Gastroesophageal sphincter (tissue), 4 donors: ENCODE measurements around the gene MPP2. TPM values are rescaled to one million over a fixed set of nuclear protein-coding genes. Genes with fewer than 3 reads are reported as not detected.
"Not testable (repeated sequence)": the region's sequence is repeated elsewhere in the genome, so short reads cannot be mapped to it uniquely, and the experiment has no call there.

Experiments
- ATAC-seq: fragments of 150-250 bp; one replicate; pipeline ENCODE4 v1.9.1; 2016; ENCODE audit warnings: mild to moderate bottlenecking, moderate library complexity
- H3K27ac ChIP-seq, 4 donors: fragments of 200-600 bp; sonication (generic) in 3 of 4; 1 replicate in 3 of 4; 2 replicates in 1 of 4; pipeline ENCODE4 v1.5.1; 2016 to 2019
- H3K27me3 ChIP-seq: fragments of 200-600 bp; sonication (generic); one replicate; pipeline ENCODE4 v1.5.1; 2019
- H3K36me3 ChIP-seq, 2 donors: fragments of 200-600 bp; sonication (generic); one replicate each; pipeline ENCODE4 v1.5.1; 2019; ENCODE audit warnings: control low read depth in 1 of 2
- H3K4me1 ChIP-seq, 3 donors: fragments of 200-600 bp; sonication (generic); 1 replicate in 2 of 3; 2 replicates in 1 of 3; pipeline ENCODE4 v1.5.1; 2016 to 2019; ENCODE audit warnings: control low read depth in 2 of 3
- H3K4me3 ChIP-seq, 2 donors: fragments of 200-600 bp; sonication (generic); one replicate each; pipeline ENCODE4 v1.5.1; 2019; ENCODE audit warnings: mild to moderate bottlenecking in 1 of 2, moderate library complexity in 1 of 2
- H3K9me3 ChIP-seq, 3 donors: fragments of 200-600 bp; sonication (generic); one replicate each; pipeline ENCODE4 v1.5.1; 2017 to 2019; ENCODE audit warnings: control low read depth in 2 of 3
- CTCF ChIP-seq, 4 experiments: fragments of 200-600 bp in 2 of 4; fragments of 450-650 bp in 2 of 4; sonication (generic) in 1 of 4; IDR thresholded peaks; one replicate each; pipeline ENCODE4 v1.5.1; 2017 to 2019; ENCODE audit warnings: antibody characterized with exemption in 4 of 4, mild to moderate bottlenecking in 2 of 4, moderate library complexity in 2 of 4
- EP300 ChIP-seq: sonication (generic); formaldehyde crosslinking; IDR thresholded peaks from one replicate; pipeline ENCODE4 v1.6.1; 2017; ENCODE audit warnings: antibody characterized with exemption, mild to moderate bottlenecking
- POLR2A ChIP-seq, 2 donors: fragments of 450-650 bp; IDR thresholded peaks; one replicate each; pipeline ENCODE4 v1.6.1; 2017; ENCODE audit warnings: antibody characterized with exemption in 2 of 2, mild to moderate bottlenecking in 2 of 2, moderate library complexity in 1 of 2
- POLR2AphosphoS5 ChIP-seq: sonication (generic); formaldehyde crosslinking; IDR thresholded peaks from one replicate; pipeline ENCODE4 v1.6.1; 2017; ENCODE audit warnings: antibody characterized with exemption
- WGBS, 2 donors: methylation state at CpG; one replicate each; pipeline ENCODE4 v1.1.5; 2018; ENCODE audit warnings: low coverage in 1 of 2; 5-methylcytosine and 5-hydroxymethylcytosine counted together
- total RNA-seq, 4 donors: library from RNA; depleted of rRNA; stranded (reverse); fragments of >200 nt; gene quantifications; one replicate each; pipeline ENCODE4 v1.1.0, GENCODE V29; 2016

MPP2 gene
- total RNA-seq, 4 donors from 2014 or later: 6.3 to 20.9 (median 15.1) TPM

DNA sequence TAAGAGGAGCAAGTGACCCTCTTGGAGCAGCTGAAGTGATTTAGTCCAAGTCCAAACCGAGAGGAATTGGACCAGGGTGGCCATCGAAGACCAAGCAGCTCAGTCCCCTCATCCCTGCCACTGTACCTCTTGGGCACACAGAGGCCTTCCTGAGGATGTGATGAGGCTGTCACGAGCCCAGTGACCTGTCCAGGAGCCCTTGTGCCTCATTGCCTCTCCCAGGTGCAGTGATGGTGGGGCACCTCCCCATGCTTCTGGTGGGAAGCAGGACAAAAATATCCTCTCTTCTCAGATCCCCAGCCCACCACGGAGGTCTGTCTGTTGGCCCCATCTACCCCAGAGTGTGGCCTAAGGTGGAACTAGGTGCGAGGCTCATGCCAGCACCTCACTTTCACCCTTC lies 63.1 kb downstream of the MPP2 start:
- Histone ChIP-seq H3K4me3 (no peak overlapping the region), H3K27ac (no peak overlapping the region), H3K4me1 (peaks cover 0 to 37% (median 4%) of the 10 kb centered on the region in 3 donors), H3K9me3 (no peaks in the 10 kb centered on the region), H3K27me3 (no peaks in the 10 kb centered on the region), H3K36me3 (no peaks in the 10 kb centered on the region)
- WGBS, 2 donors: no CpG with 5 or more reads among the region's 5 CpGs
- TF ChIP-seq EP300 (no peak), POLR2A (IDR thresholded peaks at IDR 0.05) (no peak), POLR2AphosphoS5 (no peak), CTCF (IDR thresholded peaks at IDR 0.05) (no peak)
- no peak for ATAC-seq

- no peaks in the 10 kb centered on the region for H3K27me3 ChIP-seq
- TF ChIP-seq POLR2A (IDR thresholded peaks at IDR 0.05) (no peak), CTCF (IDR thresholded peaks at IDR 0.05) (no peak), EP300 (no peak), POLR2AphosphoS5 (no peak)
- H3K36me3 ChIP-seq: no peaks in the 10 kb centered on the region
- H3K4me3 ChIP-seq: no peak overlapping the region
- 27 to 52% methylated on average over 5 to 6 of the region's 7 CpGs for WGBS, 2 donors
- ATAC-seq: no peak
- no peaks in the 10 kb centered on the region for H3K9me3 ChIP-seq
- no peak overlapping the region for H3K27ac ChIP-seq
- H3K4me1 ChIP-seq: peaks cover 0 to 37% (median 4%) of the 10 kb centered on the region in 3 donors
These were observed 64.4 kb downstream of the MPP2 start for GRCh38 chr17:43842975-43843325.

- H3K27me3 ChIP-seq, H3K36me3 ChIP-seq, ATAC-seq, H3K27ac ChIP-seq, H3K4me3 ChIP-seq, H3K9me3 ChIP-seq: not testable (repeated sequence)
- 28 to 30% methylated on average over 3 to 11 of the region's 54 CpGs for WGBS, 2 donors
- peaks cover 0 to 37% (median 4%) of the 10 kb centered on the region in 3 donors for H3K4me1 ChIP-seq
These were observed 65.0 kb downstream of the MPP2 start for GRCh38 chr17:43842091-43842974.

DNA sequence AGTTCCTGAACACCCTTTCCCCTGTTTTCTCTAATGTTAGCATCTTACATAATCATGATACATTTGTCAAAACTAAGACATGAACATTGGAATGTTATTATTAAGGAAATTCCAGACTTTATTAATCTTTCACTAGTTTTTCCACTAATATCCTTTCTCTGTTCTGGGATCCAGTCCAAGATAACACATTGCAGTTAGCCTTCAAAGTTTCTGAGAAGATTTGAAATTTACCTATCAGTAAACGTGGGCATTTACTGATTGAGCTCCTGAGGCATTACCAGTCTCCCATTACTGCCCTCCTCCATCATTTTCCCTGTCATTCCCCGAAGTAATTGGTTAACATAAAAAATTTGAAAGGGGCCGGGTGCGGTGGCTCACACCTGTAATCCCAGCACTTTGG lies 66.1 kb downstream of the MPP2 start:
- ATAC-seq: no peak
- 27 to 43% methylated on average over 4 of the region's 4 CpGs for WGBS, 2 donors
- TF ChIP-seq CTCF (IDR thresholded peaks at IDR 0.05) (no peak), POLR2AphosphoS5 (no peak), POLR2A (IDR thresholded peaks at IDR 0.05) (no peak), EP300 (no peak)
- H3K9me3 ChIP-seq: no peaks in the 10 kb centered on the region
- no peak overlapping the region for H3K4me3 ChIP-seq
- H3K4me1 ChIP-seq: peaks cover 0 to 26% (median 0%) of the 10 kb centered on the region in 3 donors
- H3K27me3 ChIP-seq: no peaks in the 10 kb centered on the region
- no peaks in the 10 kb centered on the region for H3K36me3 ChIP-seq
- H3K27ac ChIP-seq: no peak overlapping the region

GRCh38 chr17:43840814-43841213 lies 66.5 kb downstream of the MPP2 start:
- peak overlapping the region in 2 of 4 donors; percentile 35 to 44 for H3K27ac ChIP-seq
- H3K27me3 ChIP-seq: no peaks in the 10 kb centered on the region
- TF ChIP-seq POLR2A (IDR thresholded peaks at IDR 0.05) (no peak), EP300 (no peak), POLR2AphosphoS5 (no peak), CTCF (IDR thresholded peaks at IDR 0.05) (no peak)
- 56 to 78% methylated on average over 3 to 4 of the region's 4 CpGs for WGBS, 2 donors
- H3K4me3 ChIP-seq: no peak overlapping the region
- H3K36me3 ChIP-seq: no peaks in the 10 kb centered on the region
- no peak for ATAC-seq
- H3K4me1 ChIP-seq: peaks cover 0 to 22% (median 0%) of the 10 kb centered on the region in 3 donors
- no peaks in the 10 kb centered on the region for H3K9me3 ChIP-seq
